Measurements from ENCODE around the gene C1orf122.

GRCh38 chr1:37807555-37808368 is at the start of gene C1orf122, which contains the start of gene YRDC:
- no peak for TF ChIP-seq RCOR1 (IDR thresholded peaks at IDR 0.05; ENCODE audit: insufficient replicate concordance, low read length)
- no peak for TF ChIP-seq CTCF (conservative IDR thresholded peaks at IDR 0.05; ENCODE audit: low read depth, low read length)
- TF ChIP-seq CHD1 (IDR thresholded peaks at IDR 0.05; ENCODE audit: low read depth, low read length) = peak; percentile 48; the same call in 1 of the 2 replicates
- no peak for TF ChIP-seq CEBPB (IDR thresholded peaks at IDR 0.05; ENCODE audit: low read depth, low read length)
- no peak for TF ChIP-seq RAD21 (IDR thresholded peaks at IDR 0.05; ENCODE audit: low read length)
- no peak for TF ChIP-seq MAFK (IDR thresholded peaks at IDR 0.05; ENCODE audit: low read depth, low read length)
- no peak for TF ChIP-seq BHLHE40 (IDR thresholded peaks at IDR 0.05; ENCODE audit: low read depth, low read length)
